Activated CD4-positive, CD25-positive, alpha-beta regulatory T cell (primary cell): ENCODE results near the gene CECR2.
"Not testable (repeated sequence)": the region's sequence is repeated elsewhere in the genome, so short reads cannot be mapped to it uniquely, and the experiment has no call there.

ENCODE experiments used
- DNase-seq, 4 experiments: peaks; one replicate each; lab custom pipeline; 2025; lab: John Stamatoyannopoulos, UW

CECR2 gene

DNA sequence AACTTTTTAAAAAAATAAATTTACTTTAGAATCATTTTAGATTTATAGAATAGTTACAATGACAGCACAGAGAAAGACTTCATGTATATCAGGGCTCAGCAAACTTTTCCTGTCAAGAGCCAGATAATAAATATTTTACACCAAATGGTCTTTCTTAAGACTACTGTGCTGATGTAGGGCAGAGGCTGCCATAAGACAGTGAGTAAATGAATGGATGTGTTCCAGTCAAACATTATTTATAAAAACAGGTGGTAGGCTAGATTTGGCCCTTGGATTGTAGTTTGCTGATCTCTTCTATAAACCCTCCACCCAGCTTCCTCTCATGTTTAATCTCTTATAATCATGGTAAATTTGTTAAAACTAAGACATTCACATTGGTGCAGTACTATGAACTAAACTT, 33.0 kb downstream of the CECR2 start:
- DNase-seq: no peak

DNA sequence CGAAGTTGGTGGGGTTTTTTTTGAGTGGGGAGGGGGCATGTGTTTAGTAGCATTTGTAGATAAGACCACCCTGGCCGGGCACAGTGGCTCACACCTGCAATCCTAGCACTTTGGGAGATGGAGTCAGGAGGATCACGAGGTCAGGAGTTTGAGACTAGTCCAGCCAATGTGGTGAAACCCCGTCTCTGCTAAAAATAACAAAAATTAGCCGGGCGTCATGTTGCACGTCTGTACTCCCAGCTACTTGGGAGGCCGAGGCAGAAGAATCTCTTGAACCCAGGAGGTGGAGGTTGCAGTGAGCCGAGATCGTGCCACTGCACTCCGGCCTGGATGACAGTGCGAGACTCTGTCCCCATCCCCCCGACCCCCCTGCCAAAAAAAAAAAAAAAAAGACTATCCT, 34.6 kb downstream of the CECR2 start:
- no peak for DNase-seq

DNA sequence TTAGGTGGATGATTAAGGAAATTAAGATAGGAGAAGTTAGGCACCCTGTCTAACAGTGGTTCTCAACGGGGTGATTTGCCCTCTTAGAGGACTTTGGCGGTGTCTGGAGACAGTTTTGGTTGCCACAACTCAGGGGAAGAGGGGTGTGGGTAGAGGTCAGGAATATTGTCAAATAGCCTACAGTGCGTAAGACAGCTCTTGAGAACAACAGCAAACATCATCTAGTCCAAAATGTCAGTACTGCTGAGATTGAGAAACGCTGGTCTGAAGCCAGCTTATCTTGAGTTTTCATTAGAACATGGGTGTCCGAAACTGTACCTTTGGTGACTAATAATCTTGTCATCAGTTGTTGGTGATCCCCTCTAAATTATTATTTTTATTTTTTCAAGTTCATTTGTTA, 38.4 kb downstream of the CECR2 start:
- no peak for DNase-seq

DNA sequence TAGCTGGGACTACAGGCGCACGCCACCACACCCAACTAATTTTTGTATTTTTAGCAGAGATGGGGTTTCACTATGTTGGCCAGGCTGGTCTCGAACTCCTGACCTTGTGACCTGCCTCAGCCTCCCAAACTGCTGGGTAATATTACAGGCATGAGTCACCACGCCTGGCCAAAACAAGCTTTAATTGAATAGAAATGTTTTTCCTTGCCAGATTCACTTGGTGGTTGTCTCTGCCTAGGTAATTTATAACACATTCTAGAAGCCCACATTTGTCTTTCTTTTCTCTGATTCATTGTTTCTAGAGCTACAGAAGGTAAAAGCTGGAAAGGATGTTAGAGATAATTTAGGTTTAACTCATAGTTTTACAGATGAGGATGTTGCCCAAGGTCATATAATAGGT, 41.3 kb downstream of the CECR2 start:
- no peak for DNase-seq

DNA sequence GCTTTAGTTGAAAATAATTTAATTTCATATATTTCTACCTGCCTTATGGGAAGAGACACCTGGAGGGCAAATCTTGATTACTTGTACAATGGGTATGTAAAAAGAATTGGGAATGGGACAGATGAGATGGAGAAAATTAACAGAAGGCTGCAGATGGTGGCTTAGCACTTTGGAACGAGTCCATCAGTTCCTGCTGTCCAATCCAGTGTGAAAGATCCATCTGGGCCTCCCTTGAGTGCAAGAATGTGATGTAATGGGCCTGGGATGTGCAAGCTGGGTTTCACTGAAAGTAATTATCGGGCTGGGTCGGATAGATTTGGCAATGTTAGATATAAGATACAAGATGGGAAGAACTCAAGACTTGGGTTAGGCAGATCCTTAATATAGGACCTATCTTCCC, 42.0 kb downstream of the CECR2 start:
- no peak for DNase-seq

DNA sequence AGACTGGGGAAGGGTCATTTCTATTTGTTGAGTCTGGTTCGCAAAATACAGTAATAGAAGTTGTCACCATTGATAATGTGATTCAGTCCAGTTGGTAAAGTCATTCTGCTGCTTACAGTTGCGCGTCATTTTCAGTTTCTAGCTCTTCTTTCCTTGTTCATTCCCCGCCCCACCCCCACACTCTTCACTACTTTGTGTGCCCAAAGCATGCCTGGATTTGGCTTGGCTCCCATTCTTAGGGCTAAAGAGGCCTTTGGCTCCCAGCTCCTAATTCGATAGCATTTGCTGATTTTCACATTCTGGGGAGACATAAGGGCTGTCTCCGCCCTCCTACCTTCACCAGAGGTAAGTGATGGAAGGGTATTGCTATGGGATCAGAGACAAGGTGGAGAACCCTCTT, 43.0 kb downstream of the CECR2 start:
- no peak for DNase-seq

DNA sequence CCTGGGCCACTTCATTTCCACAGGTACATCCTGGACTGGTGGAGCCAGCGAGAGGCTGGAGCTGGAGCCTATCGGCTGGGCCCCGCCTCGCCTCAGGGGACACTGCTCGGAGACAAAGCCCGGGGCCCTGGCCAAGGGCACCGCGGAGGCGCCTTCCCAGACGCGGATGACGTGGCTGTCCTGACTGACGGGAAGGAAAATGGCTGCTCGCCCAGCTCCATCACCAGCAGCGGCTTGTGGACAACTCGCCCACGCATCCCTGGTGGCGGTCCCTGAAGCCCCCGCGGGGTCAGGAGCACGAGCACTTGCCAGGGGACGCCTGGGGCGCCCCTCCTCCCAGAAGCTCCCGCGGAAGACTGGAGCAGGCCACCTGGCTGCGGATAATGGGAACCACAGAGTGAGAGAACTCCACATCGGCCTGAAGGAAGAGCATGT, 49.6 kb downstream of the CECR2 start:
- DNase-seq: no peak

DNA sequence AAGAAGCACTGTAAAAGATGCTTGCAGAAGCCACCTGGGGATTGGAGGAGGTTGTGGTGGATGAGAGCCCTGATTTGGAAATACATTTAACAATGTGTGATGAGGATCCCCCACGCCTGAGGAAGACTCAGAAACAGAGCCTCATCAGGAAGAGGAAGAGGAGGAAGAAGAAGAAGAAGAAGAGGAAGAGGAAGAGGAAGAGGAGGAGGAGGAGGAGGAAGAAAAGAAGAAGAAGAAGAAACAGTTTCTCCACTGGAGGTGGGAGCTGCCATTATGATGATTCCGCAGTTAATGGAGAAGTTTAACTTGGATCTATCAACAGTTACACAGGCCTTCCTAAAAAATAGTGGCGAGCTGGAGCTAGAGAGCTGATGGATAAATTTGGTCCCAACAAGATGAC, 50.1 kb downstream of the CECR2 start:
- no peak for DNase-seq

DNA sequence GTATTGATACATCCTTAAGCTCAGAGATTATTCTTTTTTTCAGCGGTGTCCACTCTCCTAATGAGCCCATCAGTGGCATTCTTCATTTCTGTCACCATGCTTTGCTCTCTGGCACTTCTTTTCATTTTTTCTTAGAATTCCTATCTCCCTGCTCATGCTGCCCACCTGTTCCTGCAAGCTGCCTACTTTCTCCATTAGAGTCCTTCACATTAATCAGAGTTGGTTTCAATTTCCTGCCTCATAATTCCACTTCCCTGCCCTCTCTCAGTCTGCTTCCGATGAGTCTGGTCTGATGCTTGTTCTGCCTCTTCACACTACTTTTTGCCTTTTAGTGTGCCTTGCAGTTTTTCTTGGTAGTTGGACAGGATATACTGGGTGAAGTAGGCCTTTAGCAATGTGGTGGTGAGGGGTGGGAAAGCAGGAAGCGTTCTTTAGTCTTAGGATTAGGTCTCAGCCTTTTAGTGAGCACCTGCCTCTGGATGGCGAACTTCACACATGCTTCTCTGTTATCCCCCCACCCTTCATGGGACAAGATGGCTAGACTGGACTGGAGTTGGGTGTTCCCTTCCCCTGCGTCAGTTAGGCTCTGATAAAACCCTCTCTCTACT, 53.6 kb downstream of the CECR2 start:
- DNase-seq: no peak

DNA sequence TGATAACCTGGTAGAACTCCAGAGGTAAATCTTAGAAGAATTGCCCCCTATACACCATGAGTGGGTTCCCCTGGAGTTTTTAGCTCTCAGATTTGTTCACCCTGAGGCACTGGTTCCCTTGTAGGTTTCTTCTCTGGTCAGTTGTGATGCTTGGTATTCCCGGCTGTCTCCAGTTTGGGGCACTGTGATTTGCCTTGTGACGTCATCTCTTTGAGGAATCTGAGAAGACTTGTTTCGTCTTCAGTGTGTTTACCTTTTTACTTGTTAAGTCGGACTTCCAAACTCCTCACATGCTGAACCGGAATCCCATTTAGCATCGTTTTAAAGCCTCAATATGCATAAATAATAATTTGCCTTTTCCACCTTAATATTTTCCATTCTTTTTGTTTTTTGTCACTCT, 54.4 kb downstream of the CECR2 start:
- DNase-seq: no peak

DNA sequence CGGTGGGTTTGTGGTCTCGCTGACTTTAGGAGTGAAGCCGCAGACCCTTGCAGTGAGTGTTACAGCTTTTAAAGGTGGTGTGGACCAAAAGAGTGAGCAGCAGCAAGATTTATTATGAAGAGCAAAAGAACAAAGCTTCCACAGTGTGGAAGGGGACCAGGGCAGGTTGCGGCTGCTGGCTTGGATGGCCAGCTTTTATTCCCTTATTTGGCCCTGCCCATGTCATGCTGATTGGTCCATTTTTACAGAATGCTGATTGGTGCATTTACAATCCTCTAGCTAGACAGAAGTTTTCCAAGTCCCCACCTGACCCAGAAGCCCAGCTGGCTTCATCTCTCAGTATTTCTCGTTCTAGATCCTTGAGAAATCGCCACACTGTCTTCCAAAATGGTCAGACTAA, 58.3 kb downstream of the CECR2 start:
- not testable (repeated sequence) for DNase-seq

DNA sequence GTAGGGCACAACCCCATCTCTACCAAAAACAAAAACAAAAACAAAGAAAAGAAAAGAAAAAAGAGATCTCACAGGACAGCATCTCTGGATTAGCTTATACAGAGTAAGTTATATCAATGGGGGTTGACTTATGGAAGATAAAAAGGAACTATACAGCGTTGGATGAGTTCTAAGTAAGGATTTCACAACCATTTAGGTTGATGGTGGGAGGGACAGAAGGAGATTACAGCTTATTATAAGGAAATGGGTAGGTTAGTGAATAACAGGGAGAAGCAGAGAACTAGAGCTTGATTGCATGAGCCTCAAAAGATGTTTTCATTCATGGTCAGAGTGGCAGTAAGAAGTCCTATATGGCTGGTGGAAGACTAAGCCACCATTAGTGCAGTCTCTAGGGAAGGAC, 60.3 kb downstream of the CECR2 start:
- no peak for DNase-seq

DNA sequence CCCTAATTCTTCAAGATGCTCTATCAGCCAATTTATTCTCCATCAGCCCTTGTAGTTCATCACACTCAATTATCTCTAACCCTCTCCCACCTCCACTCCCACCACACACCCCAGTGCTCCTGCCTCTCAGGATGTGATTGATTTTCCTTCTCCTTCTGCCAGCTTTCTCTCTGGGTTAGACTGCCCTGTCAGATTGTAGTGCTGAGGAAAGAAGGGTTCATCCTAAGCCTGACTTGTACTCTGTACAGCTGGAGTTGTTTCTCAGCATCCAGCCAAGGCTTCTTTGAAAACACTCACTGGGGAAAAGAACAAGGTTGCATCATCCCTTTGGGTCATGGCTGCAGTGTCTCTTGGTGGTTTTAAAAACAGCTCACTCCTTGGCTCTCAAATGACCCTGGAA, 61.2 kb downstream of the CECR2 start:
- no peak for DNase-seq

DNA sequence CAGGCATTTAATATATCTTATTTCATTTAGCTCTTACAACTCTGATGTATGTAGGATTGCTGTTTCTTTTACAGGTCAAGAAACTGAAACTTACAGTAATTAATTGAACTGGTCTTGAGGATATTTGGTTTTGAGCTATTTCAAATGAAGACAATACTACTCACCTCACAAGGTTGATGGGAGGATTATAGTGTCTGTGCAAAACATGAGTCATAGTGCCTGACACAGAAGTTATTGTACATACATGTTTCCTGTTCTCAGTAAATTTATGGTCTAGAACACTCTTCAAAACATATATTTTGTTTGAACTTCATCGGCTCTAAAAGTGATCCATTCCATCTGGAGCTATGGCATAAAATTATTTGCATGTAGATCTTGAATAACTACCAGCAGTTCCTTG, 61.9 kb downstream of the CECR2 start:
- no peak for DNase-seq

DNA sequence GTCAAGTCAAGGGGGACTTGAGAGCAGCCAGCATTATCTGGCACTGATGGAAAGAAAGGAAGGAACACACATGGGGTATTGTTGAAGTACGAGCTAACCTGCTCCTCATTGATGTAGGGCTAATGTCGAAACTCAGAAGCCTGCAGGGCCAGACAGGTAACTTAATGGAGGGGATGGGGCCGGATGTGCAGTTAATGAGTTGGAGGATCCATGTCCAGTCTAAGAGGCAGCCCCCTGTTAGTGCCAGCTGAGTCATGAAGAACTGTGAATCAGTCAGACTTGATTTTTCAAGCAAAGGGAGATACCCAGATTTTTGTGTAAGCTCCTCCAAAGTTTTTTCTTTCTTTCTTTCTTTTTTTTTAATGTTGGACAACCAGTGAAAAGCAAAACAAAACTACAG, 65.6 kb downstream of the CECR2 start:
- DNase-seq: no peak

DNA sequence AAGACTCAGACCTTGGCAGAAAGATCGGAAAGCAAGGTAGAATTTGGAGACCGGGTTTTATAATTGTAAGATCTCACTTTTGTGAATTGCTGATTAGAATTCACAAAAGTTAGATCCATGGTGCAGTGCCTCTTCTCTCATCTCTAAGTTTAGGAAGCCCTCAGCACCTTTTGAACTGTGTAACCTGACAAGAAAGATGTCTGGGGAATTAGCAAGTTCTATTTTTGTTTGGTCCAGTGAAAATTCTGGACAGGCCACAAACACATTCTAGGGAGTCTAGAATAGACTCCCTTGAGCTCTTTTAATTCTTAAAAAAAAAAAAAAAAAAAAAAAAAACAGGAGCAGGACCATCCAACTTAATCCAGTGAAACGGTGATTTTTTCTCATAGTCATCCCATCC, 66.1 kb downstream of the CECR2 start:
- no peak for DNase-seq

DNA sequence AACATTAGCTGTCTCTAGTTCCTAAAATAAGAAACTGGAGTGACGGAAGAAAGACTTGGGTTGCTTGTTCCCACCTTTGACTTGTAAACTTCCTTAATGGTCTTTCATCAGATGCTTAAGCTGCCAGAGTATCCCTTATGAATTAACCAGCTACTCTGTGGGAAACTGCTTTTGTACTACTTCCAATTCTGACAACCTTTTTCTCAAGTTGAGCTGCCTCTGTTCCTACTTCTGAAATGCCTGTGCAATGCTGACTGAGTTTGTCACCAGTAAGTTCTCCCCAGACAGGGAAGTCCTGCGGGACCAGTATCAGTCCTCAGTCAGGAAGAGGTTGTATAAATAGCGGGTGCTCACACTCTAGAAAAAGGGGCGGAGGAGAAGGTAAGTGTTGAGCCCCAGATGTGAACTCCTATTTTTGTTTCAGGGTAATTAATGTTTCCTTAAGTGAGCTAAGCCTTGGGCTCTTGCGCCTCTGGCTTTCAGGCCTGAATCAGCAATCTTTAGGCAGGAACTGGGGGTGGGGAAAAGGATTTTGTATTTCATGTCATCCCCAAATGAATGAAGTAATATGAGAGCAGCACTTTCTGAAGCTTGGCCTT, 67.2 kb downstream of the CECR2 start:
- no peak for DNase-seq

DNA sequence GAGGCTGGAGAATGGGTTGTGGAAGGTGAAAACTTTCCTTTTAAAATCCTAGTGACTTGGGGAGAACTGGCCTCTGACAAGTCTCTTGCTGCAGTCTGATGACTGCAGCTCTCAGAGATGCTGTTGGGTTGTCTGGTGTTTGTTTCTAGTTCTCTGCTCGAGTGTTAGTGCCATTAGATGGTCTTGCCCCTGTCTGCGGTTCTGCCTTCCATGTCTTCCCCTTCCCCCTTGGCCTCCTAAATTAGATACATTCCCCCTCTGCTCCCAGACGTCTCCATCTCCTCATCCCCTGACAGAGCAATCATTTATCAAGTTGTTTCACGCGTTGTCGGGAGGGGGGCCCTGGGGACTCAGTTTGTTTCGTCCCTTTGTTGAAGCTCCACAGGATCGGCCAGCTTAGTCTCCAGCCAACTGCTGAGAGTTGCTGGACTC, 67.7 kb downstream of the CECR2 start:
- no peak for DNase-seq

DNA sequence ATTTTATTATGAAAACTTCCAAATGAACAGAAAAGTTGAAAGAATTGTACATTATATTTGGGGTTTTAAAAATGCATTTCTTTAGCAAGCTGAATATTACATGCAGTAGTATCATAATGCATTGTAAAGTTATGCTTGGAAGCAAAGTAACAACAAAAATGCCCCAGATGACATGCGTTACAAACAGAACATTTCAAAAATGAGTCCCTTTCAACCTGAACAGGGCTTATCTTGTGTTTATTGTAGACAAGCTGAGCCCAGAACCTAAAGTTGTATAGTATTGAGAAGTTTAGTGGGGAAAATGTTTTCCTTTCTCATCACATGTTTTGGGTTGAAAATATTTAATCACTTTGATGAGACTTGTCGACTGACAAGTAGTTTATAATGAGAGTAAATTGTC, 68.8 kb downstream of the CECR2 start:
- DNase-seq: no peak

DNA sequence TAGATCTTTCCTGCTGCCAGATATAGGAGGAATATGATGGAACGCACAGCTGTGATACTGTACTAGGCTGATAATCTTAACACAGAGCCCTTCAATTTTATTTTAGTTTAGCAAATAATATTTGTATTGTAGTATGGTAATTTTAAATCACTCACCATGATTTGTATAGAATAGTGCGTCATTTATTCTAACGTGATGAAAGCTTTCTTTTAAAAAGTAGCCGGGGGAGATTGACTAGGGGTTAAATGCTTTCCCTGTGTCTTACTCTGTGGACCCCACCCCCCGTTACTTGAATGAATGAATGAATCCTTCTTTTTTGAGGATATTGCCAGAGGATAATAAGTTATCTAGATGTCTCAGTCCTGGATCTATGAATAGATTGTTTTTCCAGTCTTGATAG, 72.1 kb downstream of the CECR2 start:
- no peak for DNase-seq

DNA sequence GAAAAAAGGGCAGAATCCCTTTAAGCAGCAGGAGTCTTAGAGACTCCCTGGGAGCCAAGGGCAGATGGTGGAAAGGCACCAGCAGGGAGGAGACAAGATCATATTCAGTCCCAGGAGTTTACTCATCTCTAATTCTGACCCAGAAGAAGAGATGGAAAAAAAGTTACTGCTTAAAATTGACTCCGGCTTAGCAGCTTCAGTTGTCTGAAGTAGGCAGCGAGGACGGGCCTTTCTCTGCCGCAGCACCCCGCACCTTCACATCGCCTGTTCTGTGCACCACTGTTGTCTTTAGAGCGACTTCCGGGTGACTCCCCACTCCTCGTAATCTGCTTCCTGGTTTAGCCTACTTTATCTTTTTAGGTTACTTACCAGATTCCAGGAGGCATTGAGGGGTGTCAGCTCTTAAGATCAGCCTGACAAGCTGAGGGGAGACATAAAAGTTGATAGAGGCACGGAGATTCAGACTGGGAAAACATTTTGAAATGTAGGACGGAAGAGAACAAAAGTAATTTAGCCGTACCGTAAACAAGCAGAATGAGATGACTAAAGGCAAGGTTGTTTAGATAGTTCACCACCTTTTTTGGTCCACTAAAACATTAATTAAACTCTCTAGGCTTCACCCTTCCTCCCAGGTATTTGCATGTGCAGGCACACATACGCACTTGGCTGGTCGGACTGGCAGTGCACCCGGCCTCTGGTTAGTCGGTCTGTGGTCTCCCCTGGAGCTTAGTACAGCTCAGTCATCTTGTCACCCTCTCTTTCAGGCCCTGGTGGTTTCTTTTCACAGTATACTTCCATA, 74.3 kb downstream of the CECR2 start:
- DNase-seq: no peak

DNA sequence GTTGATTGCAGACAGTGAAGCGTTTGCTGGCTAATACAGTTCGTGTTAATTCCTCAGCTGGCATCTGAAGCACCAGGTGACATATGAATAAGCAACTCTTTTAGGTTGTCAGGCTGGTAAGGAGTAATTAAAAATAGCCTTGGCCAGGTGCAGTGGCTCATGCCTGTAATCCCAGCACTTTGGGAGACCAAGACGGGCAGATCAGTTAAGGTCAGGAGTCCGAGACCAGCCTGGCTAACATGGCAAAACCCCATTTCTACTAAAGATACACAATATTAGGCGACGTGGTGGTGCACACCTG, 74.9 kb downstream of the CECR2 start:
- no peak for DNase-seq

DNA sequence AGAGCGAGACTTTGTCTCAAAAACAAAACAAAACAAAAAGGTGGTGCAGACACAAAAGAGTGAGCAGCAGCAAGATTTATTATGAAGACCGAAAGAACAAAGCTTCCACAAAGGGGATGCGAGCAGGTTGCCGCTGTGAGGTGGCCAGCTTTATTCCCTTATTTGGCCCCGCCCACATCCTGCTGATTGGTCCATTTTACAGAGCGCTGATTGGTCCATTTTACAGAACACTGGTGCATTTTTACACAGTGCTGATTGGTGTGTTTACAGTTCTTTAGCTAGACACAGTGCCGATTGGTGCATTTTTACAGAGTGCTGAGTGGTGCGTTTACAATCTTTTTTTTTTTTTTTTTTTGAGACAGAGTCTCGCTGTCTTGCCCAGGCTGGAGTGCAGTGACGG, 77.4 kb downstream of the CECR2 start:
- no peak for DNase-seq

DNA sequence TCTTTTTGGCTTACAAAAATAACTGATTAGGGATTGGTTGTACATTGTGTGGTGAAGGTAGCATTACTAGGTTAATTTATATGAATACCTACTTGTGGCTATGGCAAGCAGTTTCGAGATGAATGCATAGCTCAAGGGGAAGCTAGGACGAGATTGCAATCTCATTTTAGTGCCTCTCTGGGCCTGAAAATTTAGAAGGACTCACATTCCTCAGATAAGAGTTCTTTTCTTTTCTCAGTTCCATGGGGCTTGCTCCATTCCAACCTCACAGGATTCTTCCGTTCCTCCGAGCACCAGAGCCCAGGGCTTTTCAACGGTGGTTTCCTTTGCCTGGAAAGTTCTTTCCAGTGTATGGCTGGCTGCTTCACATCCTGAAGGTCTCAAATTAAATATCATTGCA, 82.1 kb downstream of the CECR2 start:
- DNase-seq: no peak
